ENCODE data around the gene ABCF2. TPM values are rescaled to one million over a fixed set of nuclear protein-coding genes. Genes with fewer than 3 reads are reported as not detected.
A peak's percentile ranks its signal among the peaks of the same experiment; 100 is the strongest.

ABCF2 gene
- total RNA-seq, 3 donors from 2014 or later, result 35.6 to 58.7 (median 42.2) TPM

- TF ChIP-seq POLR2A (IDR thresholded peaks at IDR 0.05) (no peak), POLR2AphosphoS5 (IDR thresholded peaks at IDR 0.05) (no peak)
- TF ChIP-seq, protein P1, sequence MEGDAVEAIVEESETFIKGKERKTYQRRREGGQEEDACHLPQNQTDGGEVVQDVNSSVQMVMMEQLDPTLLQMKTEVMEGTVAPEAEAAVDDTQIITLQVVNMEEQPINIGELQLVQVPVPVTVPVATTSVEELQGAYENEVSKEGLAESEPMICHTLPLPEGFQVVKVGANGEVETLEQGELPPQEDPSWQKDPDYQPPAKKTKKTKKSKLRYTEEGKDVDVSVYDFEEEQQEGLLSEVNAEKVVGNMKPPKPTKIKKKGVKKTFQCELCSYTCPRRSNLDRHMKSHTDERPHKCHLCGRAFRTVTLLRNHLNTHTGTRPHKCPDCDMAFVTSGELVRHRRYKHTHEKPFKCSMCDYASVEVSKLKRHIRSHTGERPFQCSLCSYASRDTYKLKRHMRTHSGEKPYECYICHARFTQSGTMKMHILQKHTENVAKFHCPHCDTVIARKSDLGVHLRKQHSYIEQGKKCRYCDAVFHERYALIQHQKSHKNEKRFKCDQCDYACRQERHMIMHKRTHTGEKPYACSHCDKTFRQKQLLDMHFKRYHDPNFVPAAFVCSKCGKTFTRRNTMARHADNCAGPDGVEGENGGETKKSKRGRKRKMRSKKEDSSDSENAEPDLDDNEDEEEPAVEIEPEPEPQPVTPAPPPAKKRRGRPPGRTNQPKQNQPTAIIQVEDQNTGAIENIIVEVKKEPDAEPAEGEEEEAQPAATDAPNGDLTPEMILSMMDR (IDR thresholded peaks at IDR 0.05), result no peak
- intact Hi-C loops (cut with DNase I; ENCODE audit: low total_unique reads), result no loop called here
- Histone ChIP-seq H3K9me3 (no peaks in the 10 kb centered on the region), H3K4me1 (peaks cover 4 to 21% of the 10 kb centered on the region in 2 donors), H3K36me3 (no peaks in the 10 kb centered on the region), H3K27me3 (no peaks in the 10 kb centered on the region), H3K27ac (no peak overlapping the region), H3K4me3 (no peak overlapping the region)
- DNase-seq (ENCODE audit: low spot score in 2 of 2), result no peak
Measured at GRCh38 chr7:151229249-151229648, 2.2 kb upstream of the ABCF2 start.

- H3K4me3 ChIP-seq, result peak overlapping the region; percentile 71 to 83 (median 76)
- H3K9me3 ChIP-seq, result no peaks in the 10 kb centered on the region
- H3K4me1 ChIP-seq, result peaks cover 4 to 12% of the 10 kb centered on the region in 2 donors
- peak overlapping the region; percentile 72 to 85 for H3K27ac ChIP-seq
- DNase-seq (ENCODE audit: low spot score in 2 of 2), result no peak
- TF ChIP-seq POLR2AphosphoS5 (IDR thresholded peaks at IDR 0.05) (no peak), POLR2A (IDR thresholded peaks at IDR 0.05) (no peak)
- TF ChIP-seq, protein P1 (IDR thresholded peaks at IDR 0.05), result no peak
- H3K27me3 ChIP-seq, result no peaks in the 10 kb centered on the region
- peaks cover under 1% of the 10 kb centered on the region for H3K36me3 ChIP-seq
- intact Hi-C loops (cut with DNase I; ENCODE audit: low total_unique reads), result no loop called here
Measured at GRCh38 chr7:151228024-151228866, 1.2 kb upstream of the ABCF2 start.

- Histone ChIP-seq H3K9me3 (no peaks in the 10 kb centered on the region), H3K27ac (peak overlapping the region; percentile 72 to 85), H3K36me3 (peaks cover 7% of the 10 kb centered on the region), H3K4me3 (peak overlapping the region; percentile 71 to 83 (median 76)), H3K4me1 (peaks cover 2 to 10% of the 10 kb centered on the region in 2 donors), H3K27me3 (no peaks in the 10 kb centered on the region)
- TF ChIP-seq, protein P1 (IDR thresholded peaks at IDR 0.05), result no peak
- TF ChIP-seq POLR2AphosphoS5 (IDR thresholded peaks at IDR 0.05), result no peak
- TF ChIP-seq POLR2A (IDR thresholded peaks at IDR 0.05), result no peak
- DNase-seq (ENCODE audit: low spot score in 2 of 2), result no peak
- intact Hi-C loops (cut with DNase I; ENCODE audit: low total_unique reads), result no loop called here
Measured at GRCh38 chr7:151226560-151226874, 488 bp downstream of the ABCF2 start.

DNA sequence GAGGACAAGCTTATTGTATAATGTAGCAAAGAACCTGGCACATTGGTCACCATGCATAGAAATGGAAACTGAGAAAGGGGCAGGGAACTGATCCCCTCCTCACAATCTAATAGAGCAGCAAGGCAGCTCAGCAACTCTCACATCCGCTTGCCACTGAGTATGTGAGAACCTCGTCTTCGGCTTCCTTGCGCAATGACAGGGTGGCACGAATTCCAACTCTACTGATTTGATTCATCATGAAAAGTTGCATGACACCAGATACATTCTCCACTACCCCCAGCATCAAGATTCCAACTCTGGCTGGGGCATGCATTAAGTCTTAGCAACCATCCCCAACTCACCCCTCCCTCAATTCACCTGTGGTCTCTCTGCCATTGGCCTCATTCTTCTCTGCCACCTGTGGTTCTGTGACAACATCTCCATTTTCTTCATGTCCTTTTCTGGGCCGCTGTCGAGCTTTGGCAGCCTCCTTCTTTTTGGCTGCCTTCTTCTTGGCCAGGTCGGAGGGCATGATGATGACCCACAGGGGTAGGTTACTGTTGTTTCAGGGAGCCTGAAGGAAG is 976 bp downstream of the ABCF2 start:
- intact Hi-C loops (cut with DNase I; ENCODE audit: low total_unique reads), result no loop called here
- TF ChIP-seq, protein P1 (IDR thresholded peaks at IDR 0.05), result no peak
- TF ChIP-seq POLR2A (IDR thresholded peaks at IDR 0.05) (no peak), POLR2AphosphoS5 (IDR thresholded peaks at IDR 0.05) (no peak)
- Histone ChIP-seq H3K4me3 (peak overlapping the region; percentile 71 to 83 (median 76)), H3K27ac (no peak overlapping the region), H3K9me3 (no peaks in the 10 kb centered on the region), H3K27me3 (no peaks in the 10 kb centered on the region), H3K4me1 (peaks cover 0 to 10% of the 10 kb centered on the region in 2 donors), H3K36me3 (peaks cover 7% of the 10 kb centered on the region)
- DNase-seq (ENCODE audit: low spot score in 2 of 2), result no peak

- H3K4me1 ChIP-seq, result peaks cover 0 to 10% of the 10 kb centered on the region in 2 donors
- H3K27ac ChIP-seq, result no peak overlapping the region
- no peaks in the 10 kb centered on the region for H3K27me3 ChIP-seq
- intact Hi-C loops (cut with DNase I; ENCODE audit: low total_unique reads), result no loop called here
- no peak for TF ChIP-seq POLR2A (IDR thresholded peaks at IDR 0.05)
- TF ChIP-seq POLR2AphosphoS5 (IDR thresholded peaks at IDR 0.05), result no peak
- TF ChIP-seq, protein P1 (IDR thresholded peaks at IDR 0.05), result no peak
- peaks cover 7% of the 10 kb centered on the region for H3K36me3 ChIP-seq
- no peaks in the 10 kb centered on the region for H3K9me3 ChIP-seq
- no peak overlapping the region for H3K4me3 ChIP-seq
- DNase-seq (ENCODE audit: low spot score in 2 of 2), result no peak
Measured at GRCh38 chr7:151223728-151224127, 3.3 kb downstream of the ABCF2 start.
